ENCODE measurements around the gene ASPG.

Gene ASPG

DNA sequence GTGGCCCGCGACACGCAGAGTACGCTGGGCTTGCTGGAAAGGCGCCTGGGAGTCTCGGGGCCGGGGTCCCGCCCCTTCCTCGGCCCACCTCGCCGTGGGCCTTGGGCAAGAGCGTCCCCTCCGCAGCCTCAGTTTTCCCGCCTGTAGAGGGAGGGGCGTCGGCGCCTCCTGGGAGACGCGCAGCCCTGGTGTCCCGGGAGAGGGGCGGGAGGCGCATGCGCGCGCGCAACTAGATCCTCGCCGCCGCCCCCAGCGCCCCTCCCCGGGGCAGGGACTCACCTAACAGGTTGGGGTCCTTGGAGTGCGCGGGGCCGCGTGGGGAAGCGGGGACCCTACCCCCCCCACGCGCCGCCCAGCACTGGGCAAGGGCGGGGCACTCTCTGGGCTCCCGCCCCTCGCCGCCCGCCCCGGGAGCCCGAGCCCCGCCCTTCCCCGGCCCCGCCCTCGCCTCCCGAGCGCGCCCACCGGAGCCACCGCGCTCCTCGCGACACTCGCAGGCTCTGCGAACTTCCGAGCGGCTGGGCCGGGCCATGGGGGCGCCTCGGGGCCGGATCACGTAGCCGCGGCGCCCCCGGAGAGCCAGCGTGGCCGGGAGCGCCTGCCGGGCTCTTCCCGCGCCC is 52.7 kb downstream of the ASPG start, which contains the start of gene KIF26A:
TSS of gene KIF26A (plus strand) at position 490 of the 620 bp plus-strand sequence. CDS start 136 bp downstream, outside the sequence.
- peak; percentile 53 for DNase-seq

DNA sequence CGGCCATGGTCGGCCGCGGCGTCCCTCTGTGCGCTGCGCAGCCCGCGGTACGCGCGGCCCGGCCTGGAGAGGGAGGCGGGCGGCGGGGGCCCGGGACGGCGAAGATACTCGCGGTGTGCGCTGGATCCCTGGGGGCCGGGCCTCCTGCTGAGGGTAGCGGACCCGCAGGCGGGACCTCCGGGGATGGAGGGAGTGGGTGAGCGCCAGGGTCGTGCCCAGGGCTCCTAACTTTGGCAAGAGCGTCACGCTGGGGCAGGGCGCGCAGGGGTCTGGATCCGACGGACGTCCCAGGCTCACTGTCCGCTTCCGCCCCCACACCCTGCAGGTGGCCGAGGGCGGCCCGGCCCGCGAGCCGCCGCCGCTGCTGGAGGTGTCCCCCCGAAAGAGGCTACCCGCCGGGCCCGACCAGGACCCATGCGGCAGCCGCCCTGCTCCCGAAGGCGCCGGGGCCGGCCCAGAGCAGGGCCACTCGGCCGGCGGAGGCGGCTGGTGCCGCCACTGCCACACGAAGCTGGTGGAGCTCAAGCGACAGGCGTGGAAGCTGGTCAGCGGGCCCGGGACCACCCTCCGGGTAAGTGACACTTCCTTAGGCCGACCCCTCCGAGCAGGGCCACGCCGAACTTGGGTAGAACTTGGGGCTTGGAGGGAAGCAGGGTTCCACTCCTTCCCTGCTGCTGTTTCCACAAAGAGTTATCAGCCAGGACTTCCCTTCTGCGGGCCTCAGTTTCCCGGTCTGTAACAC is 53.4 kb downstream of the ASPG start:
- DNase-seq = no peak

DNA sequence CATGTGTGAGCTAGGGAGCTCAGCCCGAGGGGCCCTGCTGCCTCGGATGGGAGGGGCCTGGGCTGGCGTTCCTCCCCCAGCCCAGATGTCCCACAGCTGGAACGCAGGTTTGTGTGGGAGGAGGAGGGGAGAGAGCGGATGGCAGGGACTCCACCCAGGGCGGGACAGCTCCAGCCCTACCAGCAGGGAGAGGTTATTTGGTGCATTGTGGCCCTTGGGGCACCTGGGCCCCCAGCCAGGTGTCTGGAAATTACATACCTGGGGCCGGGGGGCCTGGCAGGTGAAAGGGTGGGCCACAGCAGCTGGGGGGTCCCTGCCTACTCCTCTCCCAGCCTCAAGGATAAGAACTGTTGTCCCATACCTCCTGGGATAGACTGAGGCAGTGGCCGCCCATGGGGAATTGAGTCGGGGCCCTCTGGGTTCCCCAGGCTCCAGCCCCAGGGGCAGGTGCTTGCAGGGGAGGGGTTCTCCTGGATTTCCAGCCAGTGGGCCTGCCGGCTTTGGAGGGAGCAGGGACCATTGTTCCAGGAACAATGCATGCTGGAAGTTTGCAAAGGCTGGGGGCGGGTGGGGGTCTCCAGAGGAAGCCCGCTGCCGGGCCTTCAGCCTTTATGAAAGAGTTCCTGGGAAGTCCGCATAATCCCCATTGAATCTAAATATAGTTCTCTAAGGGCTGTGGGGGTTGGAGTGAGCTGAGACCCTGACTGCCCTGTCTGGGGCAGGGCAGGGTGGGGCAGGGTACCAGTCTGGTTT is 54.1 kb downstream of the ASPG start:
- DNase-seq = no peak

DNA sequence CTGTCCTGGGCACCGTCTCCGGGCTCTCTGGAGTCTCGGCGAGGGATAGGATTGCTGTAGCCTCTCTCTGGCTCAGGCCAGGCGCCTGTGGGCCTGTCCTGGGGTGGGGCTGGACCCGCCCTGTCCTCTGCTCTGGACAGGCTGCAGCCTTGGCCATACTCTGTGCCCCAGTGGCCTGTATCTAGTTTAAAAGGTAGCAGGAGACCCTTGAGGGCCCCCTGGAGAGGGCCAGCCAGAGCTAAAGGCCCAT is 54.6 kb downstream of the ASPG start:
- no peak for DNase-seq

DNA sequence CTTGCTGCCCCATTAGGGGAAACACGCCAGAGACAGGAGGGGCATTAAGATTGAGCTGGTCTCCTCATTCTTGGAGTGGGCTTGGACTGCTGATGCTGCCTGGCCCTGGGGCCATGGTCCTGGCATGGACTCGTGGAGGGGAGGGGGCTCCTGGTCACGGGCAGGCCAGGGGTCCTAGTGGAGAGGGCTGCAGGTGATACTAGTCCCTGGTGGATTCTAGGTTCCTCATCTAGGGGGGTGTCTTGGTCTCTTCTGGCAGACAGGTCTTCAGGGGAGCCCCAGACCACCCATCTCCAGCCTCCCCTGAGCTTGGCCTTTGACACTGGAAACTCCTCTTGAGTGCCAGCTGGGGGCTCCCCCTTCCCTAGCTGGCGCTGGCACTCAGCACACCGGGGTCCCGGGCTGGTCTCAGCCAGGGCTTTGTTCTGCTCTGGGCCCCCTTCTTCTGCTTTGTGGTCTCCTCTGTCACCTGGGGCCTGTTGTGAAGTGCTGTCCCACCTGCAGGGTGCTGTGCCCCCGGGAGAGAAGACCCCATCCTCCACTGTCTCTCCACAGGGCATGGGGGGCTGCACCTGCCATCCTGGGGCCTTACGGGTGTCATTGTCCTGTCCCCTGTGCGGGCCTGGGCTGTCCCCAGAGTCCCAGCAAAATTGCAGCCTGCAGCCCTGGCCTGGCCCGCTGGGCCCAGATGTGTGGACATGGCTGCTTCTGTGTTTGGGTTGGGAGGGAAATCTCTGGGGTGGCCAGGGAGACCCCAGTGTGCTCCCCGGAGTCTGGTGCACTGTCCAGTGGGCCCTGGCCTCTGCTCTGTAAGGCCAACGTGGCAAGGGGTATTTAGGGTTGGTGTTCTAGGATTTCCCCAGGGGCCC is 55.2 kb downstream of the ASPG start:
- DNase-seq = no peak

DNA sequence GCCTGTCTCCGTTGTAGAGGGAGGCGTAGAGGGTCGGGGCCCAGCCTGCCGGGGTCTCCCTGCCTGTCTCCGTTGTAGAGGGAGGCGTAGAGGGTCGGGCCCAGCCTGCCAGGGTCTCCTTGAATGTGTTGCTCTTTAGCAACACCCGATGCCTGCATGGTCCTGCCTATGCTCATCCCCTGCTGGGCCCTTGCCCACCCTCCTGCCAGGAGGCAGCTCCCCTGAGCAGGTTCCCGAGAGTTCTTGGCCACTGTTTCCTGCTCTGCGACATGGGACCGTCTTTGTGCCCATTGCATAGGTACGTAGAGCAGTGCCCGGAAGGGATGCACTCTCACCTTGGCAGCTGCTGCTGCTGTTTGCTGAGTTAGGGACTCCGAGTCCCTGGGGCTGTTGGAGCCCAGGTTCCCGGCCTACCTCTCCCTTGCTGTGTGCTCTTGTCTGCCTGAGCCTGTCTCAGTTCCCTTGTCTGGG is 56.2 kb downstream of the ASPG start:
- no peak for DNase-seq

DNA sequence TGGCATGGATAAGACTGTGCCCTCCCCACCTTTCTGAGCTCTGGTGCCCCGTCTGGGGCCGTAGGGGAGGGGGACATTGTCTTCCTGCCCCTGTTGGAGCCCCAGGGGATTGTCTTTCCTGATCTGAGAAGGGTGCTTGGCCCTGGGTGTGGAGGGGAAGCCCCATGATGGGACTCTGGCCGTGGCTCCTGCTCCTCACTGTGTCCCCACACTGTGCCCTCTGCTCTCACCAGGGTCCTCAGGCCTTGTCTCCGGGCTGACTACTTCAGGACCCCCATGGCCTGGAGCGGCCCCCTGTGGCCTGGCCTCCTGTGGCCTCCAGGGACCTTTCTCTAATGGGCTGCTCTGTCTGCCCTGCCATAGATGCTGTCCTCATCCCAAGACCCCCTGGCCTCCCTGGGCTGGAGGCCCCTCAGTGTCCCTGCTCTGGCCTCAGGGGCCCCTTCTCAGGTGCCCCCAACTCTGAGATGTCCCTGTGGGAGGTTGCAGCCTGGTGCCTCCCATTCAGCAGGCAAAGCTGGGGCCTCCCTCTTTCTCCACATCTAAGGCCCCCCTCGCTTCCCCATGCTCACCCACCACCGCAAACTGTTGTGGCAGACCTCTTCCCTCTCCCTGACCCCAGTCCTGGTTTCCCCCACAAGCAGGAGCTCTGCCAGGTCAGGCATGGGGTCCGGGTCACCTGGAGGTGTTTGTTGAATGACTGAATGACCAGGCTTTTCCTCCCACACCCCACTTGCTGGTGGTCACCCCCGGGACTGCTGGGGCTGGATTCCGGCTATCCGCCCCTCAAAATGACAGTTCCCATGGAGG is 56.8 kb downstream of the ASPG start:
- no peak for DNase-seq

DNA sequence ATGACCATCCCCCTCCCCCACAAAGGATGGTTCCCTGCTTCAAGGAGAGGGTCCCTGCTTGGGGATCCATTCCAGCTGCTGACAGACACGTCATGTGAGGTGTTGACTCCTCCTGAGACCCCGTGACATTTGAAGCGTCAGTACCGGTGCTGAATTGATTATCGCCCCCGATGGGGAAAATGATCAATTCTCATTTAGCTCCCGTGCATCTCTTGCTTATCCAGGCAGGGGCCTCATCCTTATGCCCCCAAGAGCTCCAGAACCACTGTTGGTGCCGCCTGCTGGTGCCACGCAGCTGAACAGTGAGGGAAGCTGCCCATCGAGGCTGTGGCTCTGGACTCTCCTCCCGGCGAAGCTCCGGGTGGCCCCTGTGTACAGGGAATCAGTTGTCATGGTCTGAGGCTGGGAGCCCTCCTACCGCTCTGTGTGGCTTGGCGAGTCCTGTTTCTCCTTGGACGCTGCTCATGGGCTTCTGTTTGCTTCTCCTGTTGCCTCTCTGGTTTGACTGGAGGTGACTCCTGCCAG is 57.5 kb downstream of the ASPG start:
- no peak for DNase-seq

DNA sequence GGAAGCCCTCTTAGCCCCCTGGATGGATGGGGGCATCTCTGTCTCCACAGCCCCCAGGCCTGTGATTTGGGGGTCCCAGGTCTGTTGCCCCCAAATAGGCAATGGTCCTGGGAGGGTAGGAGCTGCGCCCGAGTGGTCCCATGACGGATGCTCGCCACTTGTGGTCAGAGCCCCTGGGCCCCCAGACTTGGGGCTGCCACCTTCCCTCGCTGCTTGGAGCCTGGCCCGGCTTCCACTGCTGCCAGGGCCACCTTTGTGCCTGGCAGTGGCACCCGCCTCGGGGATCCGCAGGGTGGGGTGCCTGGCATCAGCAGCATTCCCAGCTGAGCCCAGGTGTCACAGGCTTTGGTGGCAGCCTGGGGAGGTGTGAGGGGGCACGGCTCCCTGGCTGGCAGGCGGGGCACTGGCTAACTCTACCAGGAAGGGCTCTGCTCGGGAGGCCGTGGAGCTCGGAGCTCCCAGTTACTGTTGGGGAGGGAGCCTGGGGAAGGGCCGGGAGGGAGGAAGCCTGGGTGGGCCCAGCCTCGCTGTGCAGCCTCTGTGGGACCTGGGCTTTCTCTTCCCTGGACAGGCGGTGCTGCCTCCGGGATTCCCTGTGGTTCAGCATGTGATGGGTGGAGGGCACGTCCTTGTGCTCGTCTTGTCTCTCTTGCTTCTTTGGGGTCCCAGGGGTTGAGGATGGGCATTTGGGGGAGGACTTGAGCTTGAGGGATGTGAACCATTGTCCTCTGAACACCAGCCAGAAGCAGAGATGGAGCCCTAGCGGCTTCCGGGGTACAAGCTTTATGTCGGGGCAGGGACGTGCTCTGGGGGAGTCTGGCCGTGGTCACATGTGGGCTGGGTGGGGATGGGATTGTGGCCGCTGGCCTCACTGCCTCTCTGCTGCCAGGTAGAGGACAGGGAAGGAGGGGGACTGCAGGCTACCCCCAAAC is 58.3 kb downstream of the ASPG start:
- DNase-seq = no peak

DNA sequence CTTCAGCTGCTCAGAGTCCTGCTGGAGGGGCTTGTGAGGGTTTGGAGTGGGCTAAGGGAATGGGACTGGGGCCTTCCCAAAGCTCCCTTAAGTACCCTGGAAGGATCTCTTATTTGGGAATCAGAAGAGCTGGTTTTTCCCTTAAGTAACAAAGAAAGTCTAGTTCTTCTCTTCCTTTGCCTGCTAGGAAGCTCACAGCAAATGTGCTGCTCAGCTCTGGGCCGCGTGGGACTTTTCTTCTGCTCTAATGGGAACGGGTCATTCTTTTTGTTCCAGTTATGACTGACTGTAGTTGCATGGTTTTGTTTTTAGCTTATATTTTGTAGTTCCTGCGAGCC is 58.9 kb downstream of the ASPG start:
- DNase-seq = no peak

DNA sequence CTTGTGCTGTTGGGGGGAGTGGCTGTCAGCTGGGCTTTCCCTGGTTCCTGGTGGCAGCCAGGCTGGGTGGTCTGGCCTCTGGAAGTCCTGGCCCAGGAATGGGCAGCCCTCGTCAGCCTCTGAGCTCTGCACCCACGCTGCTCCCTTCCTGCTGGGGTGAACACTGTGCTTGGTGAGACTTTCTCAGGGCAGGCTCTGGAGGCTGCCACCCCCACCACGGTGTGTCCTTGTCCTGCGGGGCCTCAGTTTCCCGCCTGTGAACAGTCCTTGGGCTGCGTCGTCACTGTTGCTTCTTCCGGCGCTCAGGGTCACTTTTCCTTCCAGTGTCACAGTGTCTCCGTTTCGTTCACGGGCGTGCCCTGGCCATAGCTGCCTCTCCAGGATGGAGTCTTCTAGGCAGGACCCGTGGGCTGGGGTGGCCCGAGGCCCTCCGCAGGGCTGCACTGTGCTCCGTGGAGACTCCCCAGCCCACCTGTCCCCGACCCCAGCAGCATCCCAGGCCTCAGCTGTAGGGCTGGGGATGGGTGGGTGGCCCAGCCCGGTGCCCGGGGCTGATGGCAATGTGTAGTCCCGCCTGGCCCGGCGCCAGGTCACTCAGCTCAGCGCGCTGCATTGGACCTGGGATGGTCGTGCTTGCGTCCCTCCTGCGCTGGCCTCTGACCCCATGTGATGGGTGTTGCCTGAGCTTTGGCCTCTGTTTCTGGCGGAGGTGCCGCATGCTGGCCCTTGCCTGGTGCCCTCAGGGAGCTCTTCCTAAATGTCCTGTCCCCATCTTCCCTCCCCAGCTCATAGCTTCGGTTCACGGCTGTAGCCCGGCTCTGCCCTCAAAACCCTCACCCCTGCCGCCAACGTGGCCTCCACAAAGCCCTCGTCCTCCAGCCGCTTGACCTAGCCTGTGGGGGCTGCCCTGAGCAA is 59.7 kb downstream of the ASPG start:
- DNase-seq = no peak

DNA sequence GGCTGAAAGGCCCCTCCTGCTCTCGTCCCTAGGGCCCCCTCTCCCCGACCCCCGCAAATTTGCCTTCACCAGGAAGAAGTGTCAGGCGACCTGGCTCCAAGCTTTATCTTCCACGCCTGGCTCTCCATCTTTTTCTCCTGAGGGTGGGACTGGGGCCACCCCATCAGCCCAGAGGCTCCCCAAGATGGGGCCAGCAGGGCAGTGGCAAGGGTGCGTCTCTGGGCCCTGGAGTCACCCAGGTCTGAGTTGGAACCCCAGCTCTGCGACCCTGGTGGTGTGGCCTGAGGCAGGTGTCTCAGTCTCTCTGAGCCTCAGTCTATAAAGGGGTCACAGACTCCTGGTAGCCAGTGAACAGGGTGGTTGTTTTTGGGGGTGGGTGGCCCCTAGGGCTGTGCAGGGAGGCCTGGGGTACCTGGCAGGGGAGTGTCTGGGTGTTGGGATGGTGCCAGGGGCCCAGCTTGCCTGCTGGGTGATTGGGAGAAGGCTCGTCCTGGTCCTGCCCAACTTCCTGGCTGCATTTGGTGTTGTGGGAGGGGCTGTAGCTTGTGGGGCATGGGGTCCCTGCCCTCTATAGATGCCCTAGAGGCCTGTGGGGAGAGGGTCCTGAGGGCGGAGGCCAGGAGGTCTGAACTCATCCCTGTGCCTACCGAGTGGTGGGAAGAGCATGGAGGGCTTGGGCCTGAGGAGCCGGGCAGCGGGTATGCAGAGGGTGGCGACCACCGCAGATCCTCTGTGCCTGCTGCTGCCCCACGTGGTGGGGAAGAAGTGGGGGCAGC is 60.5 kb downstream of the ASPG start:
- DNase-seq = no peak

DNA sequence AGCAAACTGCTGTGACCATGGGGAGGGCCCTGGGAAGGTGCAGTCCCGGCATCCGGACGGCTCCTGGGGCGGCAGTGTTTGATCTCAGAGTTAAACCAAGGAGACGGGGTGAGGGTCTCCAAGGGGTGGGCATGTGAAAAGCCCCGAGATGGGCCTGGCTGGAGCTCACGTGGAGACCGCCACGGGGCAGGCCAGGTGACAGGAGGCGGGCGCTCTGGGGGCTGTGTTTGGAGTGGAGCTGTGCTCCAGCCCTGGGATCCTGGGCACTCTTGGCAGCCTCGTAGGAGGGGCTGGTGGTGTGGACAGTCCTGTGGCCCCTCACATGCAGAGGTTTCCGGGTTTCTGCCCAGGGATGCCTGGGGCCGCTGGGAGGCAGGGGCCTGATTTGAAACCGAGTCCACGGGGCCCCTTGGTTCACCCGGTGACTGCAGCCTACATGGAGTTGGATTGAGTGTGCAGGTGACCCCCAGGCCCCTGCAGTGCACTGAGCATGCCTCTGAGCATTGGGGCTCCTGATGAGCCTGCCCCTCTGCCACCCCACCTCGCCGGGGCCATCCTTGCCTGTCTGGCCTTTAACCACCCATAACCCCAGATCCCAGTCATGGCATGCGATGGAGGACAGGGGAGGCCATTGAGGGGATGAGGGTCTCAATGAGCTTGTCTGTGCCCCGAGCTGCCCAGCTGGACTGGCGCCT is 61.3 kb downstream of the ASPG start:
- DNase-seq = no peak

DNA sequence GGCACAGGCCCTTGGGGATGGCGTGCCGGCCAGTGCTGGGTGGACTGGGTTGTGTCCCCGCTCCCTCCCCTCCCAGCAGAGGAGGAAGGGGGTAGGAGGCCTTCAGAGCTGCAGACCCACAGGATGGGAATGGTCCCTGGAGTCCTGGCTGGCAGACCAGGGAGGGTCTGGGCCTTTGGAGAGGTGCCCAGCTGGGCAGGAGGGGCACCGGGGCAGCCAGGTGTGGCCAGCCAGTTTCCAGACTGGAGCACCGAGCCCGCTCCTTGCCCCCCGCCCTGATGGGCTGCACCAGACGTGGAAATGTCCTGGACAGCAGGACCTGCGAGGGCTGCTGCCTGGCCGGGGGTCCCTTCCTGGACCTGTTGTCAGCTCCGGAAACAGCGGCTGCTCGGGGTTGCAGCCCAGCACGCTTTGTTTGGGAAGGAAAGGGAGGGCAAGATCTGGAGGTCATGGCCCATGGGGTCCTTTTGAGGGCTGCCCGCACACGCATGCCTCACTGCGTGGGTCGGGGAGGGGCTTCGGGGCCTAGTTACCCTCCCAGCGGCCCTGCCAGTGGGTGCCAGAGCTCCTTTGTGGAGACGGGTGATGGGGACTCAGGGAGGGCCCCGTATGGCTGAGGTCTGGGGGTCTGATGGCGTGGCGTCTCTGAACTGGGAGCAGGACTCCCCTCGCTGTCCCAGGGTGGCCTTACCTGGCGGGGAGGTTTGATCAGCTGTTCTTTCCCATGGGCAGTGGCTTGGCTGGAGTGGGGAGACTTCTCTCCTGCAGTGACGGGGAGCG is 62.0 kb downstream of the ASPG start:
- DNase-seq = no peak

DNA sequence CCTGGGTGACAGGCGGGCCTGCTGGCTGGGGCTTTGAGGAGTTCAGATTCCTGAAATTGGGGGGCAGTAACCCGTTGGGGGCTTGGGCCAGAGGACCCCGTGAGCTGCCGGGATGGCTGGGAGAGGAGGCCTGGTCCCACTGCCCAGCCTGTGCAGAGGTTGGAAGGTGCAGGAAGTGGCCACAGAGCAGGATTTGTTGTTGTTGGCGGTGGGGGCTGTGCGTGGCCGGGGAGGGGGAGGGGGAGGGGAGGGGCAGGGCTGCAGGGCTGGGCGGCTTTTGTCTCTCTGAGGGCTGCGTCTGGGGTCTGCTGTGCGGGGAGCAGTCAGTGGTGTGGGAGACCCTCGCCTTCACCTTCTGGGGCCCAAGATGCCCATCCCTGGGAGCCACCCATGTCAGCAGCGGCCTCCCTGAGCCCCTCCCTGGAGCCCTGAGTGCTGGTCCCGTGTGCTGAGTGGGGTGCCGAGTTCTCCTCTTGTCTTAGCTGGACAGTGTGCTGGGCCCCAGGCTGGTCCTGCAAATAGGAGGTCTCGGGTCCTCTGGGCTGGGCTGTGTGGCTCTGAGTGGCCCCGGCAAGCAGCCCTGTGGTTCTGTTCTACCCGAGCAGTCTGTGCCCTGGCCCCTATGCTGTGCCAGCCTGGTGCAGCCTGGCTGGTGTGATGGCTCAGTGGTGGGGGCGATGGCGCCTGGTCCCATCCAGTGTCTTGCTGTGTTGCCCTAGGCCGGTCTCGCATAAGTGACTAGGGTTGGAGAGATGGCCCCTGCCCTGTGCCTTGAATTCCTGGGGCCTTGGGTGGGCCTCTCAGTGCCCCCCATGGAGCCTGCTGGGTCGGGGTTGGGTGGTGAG is 63.2 kb downstream of the ASPG start:
- DNase-seq = no peak

DNA sequence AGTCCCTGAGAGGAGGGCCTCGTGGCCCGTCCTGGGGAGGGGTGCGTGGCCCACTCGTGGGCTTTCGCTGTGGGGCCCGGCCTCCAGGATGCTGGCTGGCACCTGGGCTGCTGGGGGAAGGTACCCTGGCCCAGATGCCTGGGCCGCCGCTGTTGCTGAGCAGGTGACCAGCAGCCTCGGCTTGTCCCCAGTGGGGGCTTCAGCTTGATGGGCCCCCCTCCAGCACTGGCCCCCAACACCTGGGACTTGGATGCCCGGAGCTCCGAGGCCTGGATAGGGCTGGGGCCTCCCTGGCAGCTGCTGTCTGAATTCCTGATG is 63.7 kb downstream of the ASPG start:
- DNase-seq = no peak

All from fibroblast of skin of right quadriceps (primary cell).